ENCODE measurements around the gene TMEM238.

Gene TMEM238

DNA sequence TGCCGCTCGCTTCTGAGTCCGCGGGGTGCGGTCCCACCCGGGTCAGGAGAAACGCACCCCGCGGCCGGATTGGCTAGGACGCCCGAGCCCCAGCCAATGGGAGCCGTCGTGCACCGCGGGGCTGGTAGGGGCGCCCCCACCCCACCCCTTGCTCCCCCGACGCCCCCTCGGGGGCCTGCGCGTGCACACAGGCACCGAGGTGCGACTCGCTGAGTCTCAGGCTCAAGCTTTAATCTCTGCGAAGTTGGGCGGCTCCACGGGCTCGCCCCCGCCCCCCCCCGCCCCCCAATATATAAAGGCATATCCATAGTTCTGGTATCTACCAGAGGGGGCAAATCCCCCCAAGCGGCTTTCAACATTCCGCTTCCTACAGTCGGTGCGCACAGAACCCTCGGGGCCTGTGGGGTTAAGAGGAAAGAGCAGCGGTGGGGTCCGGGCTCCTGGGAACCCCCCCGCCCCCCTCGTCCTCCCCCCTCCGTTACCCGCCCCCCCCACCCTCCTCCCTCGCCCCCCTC is 29.3 kb downstream of the TMEM238 start, which contains the start of gene COX6B2:
Gene COX6B2, minus strand, starts transcription at position 22 of the 515 bp plus-strand sequence. CDS start 198 bp downstream, outside the sequence.
- Histone ChIP-seq H3K27ac (ENCODE audit: low read depth, low read length) (no peak within 1 kb of the TSS), H3K36me3 (ENCODE audit: control insufficient read depth, low read length) (no peaks in the 10 kb centered on the region), H3K4me3 (ENCODE audit: low read length) (peak within 1 kb of the TSS; percentile 56), H3K9me3 (ENCODE audit: control insufficient read depth, insufficient read depth, low read length) (no peaks in the 10 kb centered on the region), H3K4me1 (ENCODE audit: control insufficient read depth, low read length) (peaks cover 11% of the 10 kb centered on the region), H3F3A (ENCODE audit: control insufficient read depth, insufficient read depth) (no peaks in the 10 kb centered on the region), H3K9me2 (replicated peaks; ENCODE audit: control insufficient read depth, low read length) (no peaks in the 10 kb centered on the region), H3K4me2 (ENCODE audit: low read length) (peak within 1 kb of the TSS; percentile 56), H3K79me2 (ENCODE audit: control insufficient read depth, low read length) (no peaks in the 10 kb centered on the region), H3K27me3 (ENCODE audit: control insufficient read depth, low read length) (peaks cover 43% of the 10 kb centered on the region), H4K20me1 (ENCODE audit: control insufficient read depth, insufficient read depth, low read depth, low read length) (no peaks in the 10 kb centered on the region)
- TF ChIP-seq, protein P1, sequence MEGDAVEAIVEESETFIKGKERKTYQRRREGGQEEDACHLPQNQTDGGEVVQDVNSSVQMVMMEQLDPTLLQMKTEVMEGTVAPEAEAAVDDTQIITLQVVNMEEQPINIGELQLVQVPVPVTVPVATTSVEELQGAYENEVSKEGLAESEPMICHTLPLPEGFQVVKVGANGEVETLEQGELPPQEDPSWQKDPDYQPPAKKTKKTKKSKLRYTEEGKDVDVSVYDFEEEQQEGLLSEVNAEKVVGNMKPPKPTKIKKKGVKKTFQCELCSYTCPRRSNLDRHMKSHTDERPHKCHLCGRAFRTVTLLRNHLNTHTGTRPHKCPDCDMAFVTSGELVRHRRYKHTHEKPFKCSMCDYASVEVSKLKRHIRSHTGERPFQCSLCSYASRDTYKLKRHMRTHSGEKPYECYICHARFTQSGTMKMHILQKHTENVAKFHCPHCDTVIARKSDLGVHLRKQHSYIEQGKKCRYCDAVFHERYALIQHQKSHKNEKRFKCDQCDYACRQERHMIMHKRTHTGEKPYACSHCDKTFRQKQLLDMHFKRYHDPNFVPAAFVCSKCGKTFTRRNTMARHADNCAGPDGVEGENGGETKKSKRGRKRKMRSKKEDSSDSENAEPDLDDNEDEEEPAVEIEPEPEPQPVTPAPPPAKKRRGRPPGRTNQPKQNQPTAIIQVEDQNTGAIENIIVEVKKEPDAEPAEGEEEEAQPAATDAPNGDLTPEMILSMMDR (IDR thresholded peaks at IDR 0.05; ENCODE audit: low read depth, low read length, poor library complexity, severe bottlenecking): no peak
- no peak for TF ChIP-seq EZH2phosphoT487 (IDR thresholded peaks at IDR 0.05; ENCODE audit: borderline replicate concordance, low read length)

DNA sequence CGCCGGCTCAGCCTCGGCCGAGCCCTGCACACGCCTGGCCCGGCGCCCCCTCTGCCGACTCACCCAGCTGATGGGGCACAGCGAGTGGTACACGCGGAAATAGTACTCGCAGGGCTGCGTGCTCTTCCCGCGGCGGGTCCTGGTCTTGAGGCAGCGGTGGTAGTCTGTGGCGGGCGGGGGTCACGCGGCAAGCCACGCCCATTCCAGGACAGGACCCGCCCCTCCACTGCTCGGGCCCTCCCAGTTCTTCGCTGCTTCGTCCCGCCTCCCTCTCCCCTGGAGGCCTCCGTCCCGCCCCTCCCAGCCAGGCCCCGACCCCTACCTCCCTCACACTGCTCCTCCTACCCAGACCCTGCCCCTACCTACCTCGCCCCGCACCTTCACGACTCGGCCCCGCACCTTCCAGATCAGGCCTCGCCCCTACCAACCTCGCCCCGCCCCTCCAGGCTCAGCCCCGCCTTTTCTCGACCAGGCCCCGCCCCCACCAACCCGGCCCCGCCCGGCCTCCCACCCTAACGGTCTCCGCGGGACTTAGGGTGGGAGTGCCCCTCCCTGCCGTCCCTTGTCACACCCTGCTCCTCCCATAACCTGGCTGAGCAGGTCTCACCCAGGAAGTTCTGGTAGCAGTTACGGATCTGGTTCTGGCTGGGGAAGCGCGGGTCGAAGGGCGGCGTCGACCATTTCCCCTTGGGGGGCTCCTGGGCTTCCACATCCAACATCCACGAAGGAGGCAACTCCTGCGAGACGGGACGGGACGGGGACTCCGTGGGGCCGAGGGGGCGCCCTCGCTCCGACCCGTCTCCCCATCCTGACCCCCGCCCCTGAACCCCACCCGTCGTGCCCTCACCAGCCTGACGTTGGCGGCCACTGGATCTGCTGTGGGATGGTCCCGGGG is 30.0 kb downstream of the TMEM238 start:
- H3F3A ChIP-seq (ENCODE audit: control insufficient read depth, insufficient read depth): no peaks in the 10 kb centered on the region
- H3K9me3 ChIP-seq (ENCODE audit: control insufficient read depth, insufficient read depth, low read length): no peaks in the 10 kb centered on the region
- no peaks in the 10 kb centered on the region for H3K79me2 ChIP-seq (ENCODE audit: control insufficient read depth, low read length)
- no peaks in the 10 kb centered on the region for H4K20me1 ChIP-seq (ENCODE audit: control insufficient read depth, insufficient read depth, low read depth, low read length)
- H3K36me3 ChIP-seq (ENCODE audit: control insufficient read depth, low read length): no peaks in the 10 kb centered on the region
- peaks cover 43% of the 10 kb centered on the region for H3K27me3 ChIP-seq (ENCODE audit: control insufficient read depth, low read length)
- H3K4me2 ChIP-seq (ENCODE audit: low read length): peak overlapping the region; percentile 56
- H3K27ac ChIP-seq (ENCODE audit: low read depth, low read length): no peak overlapping the region
- TF ChIP-seq EZH2phosphoT487 (IDR thresholded peaks at IDR 0.05; ENCODE audit: borderline replicate concordance, low read length): no peak
- TF ChIP-seq, protein P1 (IDR thresholded peaks at IDR 0.05; ENCODE audit: low read depth, low read length, poor library complexity, severe bottlenecking): no peak
- H3K9me2 ChIP-seq (replicated peaks; ENCODE audit: control insufficient read depth, low read length): no peaks in the 10 kb centered on the region
- peaks cover 11% of the 10 kb centered on the region for H3K4me1 ChIP-seq (ENCODE audit: control insufficient read depth, low read length)
- peak overlapping the region; percentile 56 for H3K4me3 ChIP-seq (ENCODE audit: low read length)

DNA sequence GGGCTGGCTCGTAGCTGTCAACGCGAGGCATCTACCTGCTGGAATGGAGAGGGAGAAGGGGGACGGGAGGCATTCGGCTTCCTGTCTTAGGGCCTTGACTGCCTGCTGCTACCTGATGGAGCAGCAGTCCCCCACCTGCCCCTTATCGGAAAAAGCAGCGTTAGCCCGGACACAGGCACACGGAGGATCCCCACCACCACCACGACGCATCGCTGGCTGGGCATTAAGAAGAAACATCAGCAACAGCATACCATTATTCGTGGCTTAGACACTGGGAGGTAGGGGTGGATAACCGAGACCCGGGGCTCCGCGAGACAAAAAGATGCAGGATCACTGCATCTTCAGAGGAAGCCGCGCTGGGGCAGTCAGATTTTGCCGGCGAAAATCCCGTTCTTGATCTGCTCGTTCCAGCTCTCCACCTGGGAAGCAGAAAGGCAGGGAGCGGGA is 30.7 kb downstream of the TMEM238 start:
- H3K4me2 ChIP-seq (ENCODE audit: low read length): peak overlapping the region; percentile 56
- H3K36me3 ChIP-seq (ENCODE audit: control insufficient read depth, low read length): no peaks in the 10 kb centered on the region
- H3K4me1 ChIP-seq (ENCODE audit: control insufficient read depth, low read length): peaks cover 11% of the 10 kb centered on the region
- H3F3A ChIP-seq (ENCODE audit: control insufficient read depth, insufficient read depth): no peaks in the 10 kb centered on the region
- no peaks in the 10 kb centered on the region for H3K9me3 ChIP-seq (ENCODE audit: control insufficient read depth, insufficient read depth, low read length)
- no peaks in the 10 kb centered on the region for H3K9me2 ChIP-seq (replicated peaks; ENCODE audit: control insufficient read depth, low read length)
- peaks cover 43% of the 10 kb centered on the region for H3K27me3 ChIP-seq (ENCODE audit: control insufficient read depth, low read length)
- no peaks in the 10 kb centered on the region for H3K79me2 ChIP-seq (ENCODE audit: control insufficient read depth, low read length)
- H3K27ac ChIP-seq (ENCODE audit: low read depth, low read length): no peak overlapping the region
- TF ChIP-seq, protein P1 (IDR thresholded peaks at IDR 0.05; ENCODE audit: low read depth, low read length, poor library complexity, severe bottlenecking): no peak
- no peak for TF ChIP-seq EZH2phosphoT487 (IDR thresholded peaks at IDR 0.05; ENCODE audit: borderline replicate concordance, low read length)
- H4K20me1 ChIP-seq (ENCODE audit: control insufficient read depth, insufficient read depth, low read depth, low read length): no peaks in the 10 kb centered on the region
- H3K4me3 ChIP-seq (ENCODE audit: low read length): peak overlapping the region; percentile 56

Data from DOHH2 (cell line).